HUES6 (cell line): ENCODE results near the gene RGS10.

Experiments used
- H3K27ac ChIP-seq: 2 replicates; pipeline ENCODE4 v1.7.0; 2013; ENCODE audit warnings: low read depth, mild to moderate bottlenecking, low read length, inconsistent platforms
- H3K27me3 ChIP-seq: 2 replicates; pipeline ENCODE4 v1.6.1; 2013; ENCODE audit warnings: low read length; ENCODE audit not compliant: control insufficient read depth, insufficient read depth
- H3K36me3 ChIP-seq: 2 replicates; pipeline ENCODE4 v1.6.1; 2013; ENCODE audit warnings: low read length; ENCODE audit not compliant: control insufficient read depth, insufficient read depth
- H3K4me1 ChIP-seq: 2 replicates; pipeline ENCODE4 v1.6.1; 2013; ENCODE audit warnings: low read length; ENCODE audit not compliant: control insufficient read depth, insufficient read depth
- H3K4me3 ChIP-seq: 2 replicates; pipeline ENCODE4 v1.5.1; 2013; ENCODE audit warnings: low read depth, low read length
- H3K9ac ChIP-seq: one replicate; pipeline ENCODE4 v1.6.1; 2013; ENCODE audit warnings: mild to moderate bottlenecking, low read length
- H3K9me3 ChIP-seq: 2 replicates; pipeline ENCODE4 v1.6.1; 2013; ENCODE audit warnings: low read depth, low read length; ENCODE audit not compliant: control insufficient read depth, insufficient read depth

The RGS10 gene

DNA sequence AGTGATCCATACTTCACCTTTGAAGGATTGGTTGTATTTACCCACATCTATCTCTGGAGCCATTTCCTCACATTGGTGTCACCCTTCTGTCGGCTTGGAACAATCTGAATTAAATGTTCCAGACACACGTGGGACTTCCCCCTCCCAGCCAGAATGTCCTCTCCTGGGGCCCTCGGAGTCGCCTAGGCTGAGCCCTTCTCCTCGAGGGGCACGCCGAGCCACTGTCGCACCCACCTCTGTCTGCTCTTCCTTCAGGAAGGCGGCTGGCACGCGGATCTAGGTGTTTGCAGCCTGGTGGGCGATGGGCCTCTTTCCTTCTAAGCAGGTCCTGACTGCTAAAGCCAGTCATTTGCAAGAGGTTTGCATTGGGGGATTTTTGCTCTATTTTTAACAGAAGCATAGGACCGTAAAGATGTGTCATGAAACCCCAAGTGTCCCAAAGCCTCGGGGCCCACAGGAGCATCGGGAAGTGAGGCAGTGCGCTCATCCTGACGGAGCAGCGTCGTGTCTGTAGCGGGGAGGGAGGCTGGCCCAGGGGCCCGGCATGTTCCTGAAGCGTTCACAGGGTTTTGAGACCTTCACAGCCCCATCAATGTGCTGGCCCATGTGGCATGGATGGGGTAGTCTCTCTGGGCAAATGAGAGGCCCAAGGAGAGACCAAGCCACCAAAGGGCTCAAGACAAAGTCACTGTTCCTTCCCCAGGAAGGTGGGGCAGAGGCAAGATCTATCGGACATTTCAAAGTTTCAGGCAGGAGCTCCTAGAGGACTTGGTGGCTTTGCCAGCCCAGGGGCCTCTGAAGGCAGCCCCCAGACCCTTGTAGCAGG is 86.7 kb downstream of the RGS10 start:
- H3K27me3 ChIP-seq = no peaks in the 10 kb centered on the region
- H3K9me3 ChIP-seq = no peaks in the 10 kb centered on the region
- H3K4me1 ChIP-seq = peaks cover 5% of the 10 kb centered on the region; the same call in 1 of the 2 replicates
- no peaks in the 10 kb centered on the region for H3K36me3 ChIP-seq
- no peak overlapping the region for H3K9ac ChIP-seq
- H3K4me3 ChIP-seq = no peak overlapping the region
- H3K27ac ChIP-seq = no peak overlapping the region

DNA sequence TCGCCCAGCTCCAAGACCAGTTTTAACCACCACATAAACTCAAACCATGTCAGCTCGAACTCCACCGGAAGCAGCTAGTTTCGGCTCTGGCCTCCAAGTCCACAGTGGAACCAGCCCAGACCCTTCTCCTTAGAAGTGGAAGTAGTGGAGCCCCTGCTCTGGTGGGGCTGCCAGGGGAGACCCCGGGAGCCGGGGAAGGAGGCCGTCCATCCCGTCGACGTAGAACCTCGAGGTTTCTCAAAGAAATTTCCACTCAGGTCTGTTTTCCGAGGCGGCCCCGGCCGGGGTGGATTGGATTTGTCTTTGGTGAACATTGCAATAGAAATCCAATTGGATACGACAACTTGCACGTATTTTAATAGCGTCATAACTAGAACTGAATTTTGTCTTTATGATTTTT is 87.5 kb downstream of the RGS10 start:
- no peaks in the 10 kb centered on the region for H3K27me3 ChIP-seq
- H3K4me1 ChIP-seq = peaks cover 5% of the 10 kb centered on the region; the same call in 1 of the 2 replicates
- no peak overlapping the region for H3K9ac ChIP-seq
- H3K9me3 ChIP-seq = no peaks in the 10 kb centered on the region
- H3K36me3 ChIP-seq = no peaks in the 10 kb centered on the region
- H3K4me3 ChIP-seq = no peak overlapping the region
- H3K27ac ChIP-seq = no peak overlapping the region

DNA sequence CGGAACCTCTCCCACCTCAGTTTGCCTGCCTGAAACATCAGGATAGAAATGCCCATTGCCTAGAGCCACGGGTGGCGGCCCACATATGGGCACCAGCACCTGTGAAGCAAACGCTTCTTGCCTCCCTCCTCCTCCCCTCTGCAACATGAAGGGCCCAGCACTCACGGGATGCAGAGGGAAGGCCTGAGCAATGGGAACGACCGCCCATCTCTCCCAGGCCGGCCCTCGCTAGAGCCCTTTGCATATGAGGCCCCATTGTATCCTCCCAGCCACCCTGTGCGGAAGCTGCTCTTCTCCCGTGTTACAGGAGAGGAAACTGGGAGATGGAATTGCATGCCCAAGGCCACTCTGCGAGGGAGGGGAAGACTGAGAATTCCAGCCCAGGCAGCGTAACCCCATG is 88.2 kb downstream of the RGS10 start:
- H3K27ac ChIP-seq = no peak overlapping the region
- no peak overlapping the region for H3K9ac ChIP-seq
- peaks cover 5% of the 10 kb centered on the region; the same call in 1 of the 2 replicates for H3K4me1 ChIP-seq
- no peaks in the 10 kb centered on the region for H3K27me3 ChIP-seq
- no peak overlapping the region for H3K4me3 ChIP-seq
- H3K36me3 ChIP-seq = no peaks in the 10 kb centered on the region
- H3K9me3 ChIP-seq = no peaks in the 10 kb centered on the region

DNA sequence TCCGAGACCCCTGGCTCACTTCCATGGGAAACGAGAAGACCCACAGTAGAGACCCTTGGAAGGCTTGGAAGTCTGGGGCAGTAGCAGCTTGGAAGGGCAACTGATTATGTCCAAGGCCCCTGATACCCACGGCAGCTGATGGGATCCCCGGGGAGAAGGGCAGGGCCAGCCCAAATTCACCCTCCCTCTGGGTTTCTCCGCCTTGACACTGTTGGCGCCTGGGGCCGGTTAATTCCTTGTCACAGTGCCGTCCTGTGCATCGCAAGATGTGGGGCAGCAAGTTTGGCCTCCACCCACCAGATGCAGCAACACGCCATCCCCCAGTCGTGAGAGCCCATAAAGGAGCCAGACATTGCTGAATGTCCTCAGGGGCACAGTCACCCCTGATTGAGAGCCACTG is 89.2 kb downstream of the RGS10 start:
- Histone ChIP-seq H3K4me3 (no peak overlapping the region), H3K9ac (no peak overlapping the region), H3K27ac (no peak overlapping the region)

DNA sequence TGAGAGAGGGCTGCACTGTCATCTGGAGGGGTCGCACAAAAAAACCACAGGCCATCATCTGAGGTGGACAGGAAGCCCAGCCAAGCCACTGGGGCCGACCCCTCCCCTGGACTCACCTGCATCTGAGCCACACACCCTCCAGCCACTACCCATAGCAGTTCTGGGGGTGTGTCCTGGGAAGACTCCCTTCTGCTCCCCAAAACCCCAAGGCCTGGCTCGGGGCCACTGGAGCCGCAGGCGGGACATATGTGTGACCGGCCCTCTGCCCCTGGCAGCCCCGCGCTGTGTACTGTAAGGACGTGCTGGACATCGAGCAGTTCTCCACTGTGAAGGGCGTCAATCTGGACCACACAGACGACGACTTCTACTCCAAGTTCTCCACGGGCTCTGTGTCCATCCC is 90.1 kb downstream of the RGS10 start:
- no peaks in the 10 kb centered on the region for H3K36me3 ChIP-seq
- peaks cover 15% of the 10 kb centered on the region for H3K4me1 ChIP-seq
- no peak overlapping the region for H3K27ac ChIP-seq

More for the DNA sequence above, 89.2 kb downstream of the RGS10 start:
- no peaks in the 10 kb centered on the region for H3K27me3 ChIP-seq
- H3K9me3 ChIP-seq = no peaks in the 10 kb centered on the region
- no peaks in the 10 kb centered on the region for H3K36me3 ChIP-seq
- peaks cover 14% of the 10 kb centered on the region for H3K4me1 ChIP-seq

DNA sequence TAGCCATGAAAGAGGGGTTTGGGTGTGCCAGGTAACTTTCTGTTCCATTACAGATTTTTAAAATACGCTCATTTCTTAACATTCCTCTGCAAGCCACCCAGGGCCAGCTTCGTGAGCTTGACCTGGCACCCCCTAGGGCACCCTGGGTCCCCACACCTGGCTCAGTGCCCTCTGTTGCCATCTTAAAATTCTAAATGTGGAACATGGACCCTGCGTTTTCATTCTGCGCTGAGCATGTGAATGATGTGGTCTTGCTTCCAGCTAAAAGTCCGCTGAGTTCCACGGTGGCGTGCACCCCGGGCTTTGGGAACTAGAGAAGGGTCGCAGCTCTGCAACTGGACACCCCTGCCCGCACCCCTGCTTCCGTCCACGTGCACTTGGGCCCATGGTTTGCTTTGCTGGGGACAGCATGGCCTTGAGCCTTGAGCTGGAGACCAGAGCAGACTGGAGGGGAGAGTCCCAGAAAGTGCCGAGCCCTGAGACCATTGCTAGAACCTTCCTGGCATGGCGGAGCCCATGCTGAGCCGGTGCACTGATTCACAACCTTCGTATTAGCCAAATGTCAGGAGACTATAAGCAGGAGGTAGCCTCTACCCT is 91.1 kb downstream of the RGS10 start:
- peaks cover 15% of the 10 kb centered on the region for H3K4me1 ChIP-seq
- no peak overlapping the region for H3K27ac ChIP-seq
- H3K27me3 ChIP-seq = no peaks in the 10 kb centered on the region; the same call in 1 of the 2 replicates
- no peaks in the 10 kb centered on the region for H3K9me3 ChIP-seq
- H3K4me3 ChIP-seq = no peak overlapping the region
- no peaks in the 10 kb centered on the region for H3K36me3 ChIP-seq
- H3K9ac ChIP-seq = no peak overlapping the region

More for the DNA sequence above, 90.1 kb downstream of the RGS10 start:
- Histone ChIP-seq H3K27me3 (no peaks in the 10 kb centered on the region; the same call in 1 of the 2 replicates), H3K4me3 (no peak overlapping the region), H3K9me3 (no peaks in the 10 kb centered on the region), H3K9ac (no peak overlapping the region)

DNA sequence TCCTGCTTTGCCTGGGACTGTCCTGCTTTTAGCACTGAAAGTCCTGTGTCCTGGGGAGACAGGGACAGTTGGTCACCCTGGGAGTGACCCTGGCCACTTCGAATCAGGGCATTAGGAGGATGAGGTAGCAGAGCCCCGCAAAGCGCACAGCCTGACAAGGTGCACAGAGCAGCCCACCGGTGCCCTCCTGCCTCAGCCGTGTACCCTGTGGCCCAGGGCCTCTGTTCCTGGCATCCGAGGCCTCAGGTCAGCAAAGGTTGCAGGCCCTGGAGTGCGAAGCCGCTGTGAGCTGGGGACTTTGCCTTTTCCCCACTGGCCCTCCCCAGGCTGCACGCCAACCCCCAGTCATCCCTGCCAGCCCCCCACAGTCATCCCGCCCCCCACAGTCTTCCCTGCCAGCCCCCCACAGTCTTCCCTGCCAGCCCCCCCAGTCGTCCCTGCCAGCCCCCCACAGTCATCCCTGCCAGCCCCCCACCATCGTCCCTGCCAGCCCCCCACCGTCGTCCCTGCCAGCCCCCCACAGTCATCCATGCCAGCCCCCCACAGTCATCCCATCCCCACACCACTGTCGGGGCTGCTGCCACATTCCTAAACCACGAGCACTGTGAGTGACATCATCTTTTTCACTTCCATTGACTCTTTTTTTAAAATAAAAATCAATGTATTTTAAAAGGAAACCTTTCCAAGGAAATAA is 91.8 kb downstream of the RGS10 start:
- H3K27me3 ChIP-seq = no peaks in the 10 kb centered on the region; the same call in 1 of the 2 replicates

More for the DNA sequence above, 91.8 kb downstream of the RGS10 start:
- Histone ChIP-seq H3K4me3 (no peak overlapping the region), H3K36me3 (no peaks in the 10 kb centered on the region), H3K4me1 (peaks cover 15% of the 10 kb centered on the region), H3K27ac (no peak overlapping the region), H3K9me3 (no peaks in the 10 kb centered on the region), H3K9ac (no peak overlapping the region)
